HG03342 (cell line): ENCODE data around the gene SIRT3.
A peak's percentile ranks its signal among the peaks of the same experiment; 100 is the strongest.
"Not testable (repeated sequence)": the region's sequence is repeated elsewhere in the genome, so short reads cannot be mapped to it uniquely, and the experiment has no call there.

Experiments
- ATAC-seq: cut with Tn5 transposase; IDR thresholded peaks from one replicate; pipeline ENCODE4 v1.9.1; 2021; ENCODE audit warnings: mild to moderate bottlenecking, moderate library complexity; ENCODE audit not compliant: unreplicated experiment

The SIRT3 gene

GRCh38 chr11:204587-205109 is 31.5 kb downstream of the SIRT3 start:
- no peak for ATAC-seq

DNA sequence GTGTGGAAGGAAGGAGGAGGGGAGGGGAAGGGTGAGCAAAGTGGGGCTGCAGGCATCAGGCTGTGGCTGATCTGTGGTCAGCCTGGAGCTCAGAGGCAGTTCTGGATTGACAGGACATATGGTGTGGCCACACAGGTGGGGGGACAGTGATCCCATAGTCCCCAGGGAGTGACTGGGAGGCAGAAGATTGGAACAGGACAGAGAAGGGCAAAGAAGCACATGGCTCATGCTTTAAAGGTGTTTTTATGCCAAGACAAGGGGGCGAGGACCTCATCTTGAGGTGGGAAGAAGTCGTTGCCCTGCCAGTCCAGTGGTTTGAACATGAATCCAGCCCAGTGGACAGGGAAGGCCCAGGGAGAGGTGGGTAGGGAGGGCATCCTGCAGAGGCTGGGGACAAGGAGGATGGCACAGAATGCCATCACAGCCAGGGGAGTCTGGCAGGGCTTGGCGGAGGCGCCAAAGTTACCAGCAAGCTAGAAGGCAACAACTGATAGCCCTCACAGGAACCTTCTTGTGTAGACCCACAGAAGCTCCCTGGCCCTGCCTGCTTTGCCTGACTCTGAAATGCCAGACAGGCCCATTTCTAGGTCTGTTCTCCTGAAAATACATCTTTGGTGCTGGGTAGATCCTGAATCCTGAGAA is 32.1 kb downstream of the SIRT3 start:
- no peak for ATAC-seq

- no peak for ATAC-seq
Observed at GRCh38 chr11:203056-203944, 32.8 kb downstream of the SIRT3 start.

DNA sequence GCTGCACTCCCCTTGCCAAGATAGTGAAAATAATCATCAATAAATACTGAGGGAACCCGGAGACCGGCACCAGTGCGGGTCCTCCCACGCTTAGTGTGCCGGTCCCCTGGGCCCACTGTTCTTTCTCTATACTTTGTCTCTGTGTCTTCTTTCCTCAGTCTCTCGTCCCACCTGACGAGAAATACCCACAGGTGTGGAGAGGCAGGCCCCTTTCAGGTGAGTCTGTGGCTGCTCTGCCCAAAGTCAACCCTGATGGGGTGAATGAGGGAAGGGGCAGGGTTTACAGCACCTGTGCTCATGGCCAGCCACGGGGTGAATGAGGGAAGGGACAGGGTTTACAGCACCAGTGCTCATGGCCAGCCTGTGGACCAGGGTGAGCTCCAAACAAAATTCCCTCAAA is 33.7 kb downstream of the SIRT3 start:
- ATAC-seq = no peak

DNA sequence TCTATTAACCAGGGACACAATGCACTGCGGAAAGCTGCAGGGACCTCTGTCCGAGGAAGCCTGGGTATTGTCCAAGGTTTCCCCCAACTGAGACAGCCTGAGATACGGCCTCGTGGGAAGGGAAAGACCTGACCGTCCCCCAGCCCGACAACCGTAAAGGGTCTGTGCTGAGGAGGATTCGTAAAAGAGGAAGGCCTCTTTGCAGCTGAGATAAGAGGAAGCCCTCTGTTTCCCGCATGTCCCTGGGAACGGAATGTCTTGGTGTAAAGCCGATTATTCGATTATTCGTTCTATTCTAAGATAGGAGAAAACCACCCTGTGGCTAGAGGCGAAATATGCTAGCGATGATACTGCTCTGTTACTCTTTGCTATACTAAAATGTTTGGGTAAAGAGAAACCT is 34.2 kb downstream of the SIRT3 start:
- ATAC-seq = no peak

DNA sequence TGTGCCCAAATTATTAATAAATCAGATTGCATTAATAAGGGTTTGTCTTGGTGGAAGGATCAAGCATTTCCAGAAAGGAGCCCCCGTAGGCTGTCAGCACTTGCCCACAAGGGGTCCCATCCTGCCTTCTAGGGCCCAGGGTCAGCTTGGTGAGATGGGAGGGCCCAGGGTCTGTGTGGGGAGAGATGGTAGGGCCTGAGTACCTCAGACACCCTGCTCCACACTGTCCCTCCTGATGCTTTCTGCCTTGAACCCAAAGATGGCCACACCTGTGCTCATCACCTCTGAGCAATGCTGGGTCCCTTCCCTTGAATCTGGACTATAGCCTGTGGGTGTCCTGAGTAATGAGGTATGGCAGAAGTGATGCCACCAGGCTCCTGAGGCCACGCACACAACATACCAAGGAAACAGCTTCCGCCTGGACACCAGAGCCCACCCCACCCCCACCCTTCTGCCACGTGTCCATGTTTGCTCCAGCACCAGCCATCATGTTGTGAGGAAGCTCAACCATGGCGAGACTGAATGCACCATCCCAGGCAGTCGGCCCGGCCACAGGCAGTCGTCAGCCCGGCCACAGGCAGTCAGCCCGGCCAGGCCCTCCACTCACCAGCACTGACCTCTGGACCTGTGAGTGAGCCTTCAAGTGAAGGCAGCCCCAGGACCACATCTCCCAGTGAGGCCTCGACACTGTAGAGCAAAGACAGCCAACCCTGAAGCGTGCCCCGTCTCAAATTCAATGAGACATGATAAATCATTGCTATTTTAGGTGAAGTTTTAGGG is 35.7 kb downstream of the SIRT3 start:
- ATAC-seq = no peak

DNA sequence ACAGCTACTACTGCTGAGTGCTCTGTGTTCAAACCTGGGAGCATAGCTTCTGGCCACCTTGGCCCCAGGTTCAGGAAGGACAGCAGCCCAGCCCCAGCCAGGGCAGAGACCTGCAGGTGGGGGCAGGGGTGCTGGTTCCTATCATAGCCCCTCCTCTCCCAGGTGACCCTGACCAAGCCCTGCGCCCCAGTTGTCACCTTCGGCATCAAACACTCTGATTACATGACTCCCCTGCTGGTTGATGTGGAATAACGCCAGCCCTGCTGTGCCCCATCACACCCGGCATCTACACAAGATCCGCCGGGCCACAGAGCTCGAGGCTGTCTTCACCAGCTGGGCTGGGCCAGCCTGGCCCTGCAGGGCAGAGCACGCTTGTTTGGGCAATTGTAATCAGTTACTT is 36.4 kb downstream of the SIRT3 start:
- ATAC-seq = no peak

GRCh38 chr11:199004-199581 is 37.0 kb downstream of the SIRT3 start:
- ATAC-seq = no peak

GRCh38 chr11:198236-198806 is 37.8 kb downstream of the SIRT3 start:
- no peak for ATAC-seq

- ATAC-seq = no peak
Observed at GRCh38 chr11:197741-198235, 38.4 kb downstream of the SIRT3 start.

- ATAC-seq = no peak
Observed at GRCh38 chr11:196786-197731, 39.1 kb downstream of the SIRT3 start.

- ATAC-seq = not testable (repeated sequence)
Observed at GRCh38 chr11:193481-193880, 42.7 kb downstream of the SIRT3 start.

GRCh38 chr11:192674-193128 is 43.4 kb downstream of the SIRT3 start, which contains the start of gene SCGB1C1:
SCGB1C1 (plus strand) TSS chr11:193078; CDS start chr11:193100, 22 bp downstream.
- ATAC-seq = not testable (repeated sequence)

DNA sequence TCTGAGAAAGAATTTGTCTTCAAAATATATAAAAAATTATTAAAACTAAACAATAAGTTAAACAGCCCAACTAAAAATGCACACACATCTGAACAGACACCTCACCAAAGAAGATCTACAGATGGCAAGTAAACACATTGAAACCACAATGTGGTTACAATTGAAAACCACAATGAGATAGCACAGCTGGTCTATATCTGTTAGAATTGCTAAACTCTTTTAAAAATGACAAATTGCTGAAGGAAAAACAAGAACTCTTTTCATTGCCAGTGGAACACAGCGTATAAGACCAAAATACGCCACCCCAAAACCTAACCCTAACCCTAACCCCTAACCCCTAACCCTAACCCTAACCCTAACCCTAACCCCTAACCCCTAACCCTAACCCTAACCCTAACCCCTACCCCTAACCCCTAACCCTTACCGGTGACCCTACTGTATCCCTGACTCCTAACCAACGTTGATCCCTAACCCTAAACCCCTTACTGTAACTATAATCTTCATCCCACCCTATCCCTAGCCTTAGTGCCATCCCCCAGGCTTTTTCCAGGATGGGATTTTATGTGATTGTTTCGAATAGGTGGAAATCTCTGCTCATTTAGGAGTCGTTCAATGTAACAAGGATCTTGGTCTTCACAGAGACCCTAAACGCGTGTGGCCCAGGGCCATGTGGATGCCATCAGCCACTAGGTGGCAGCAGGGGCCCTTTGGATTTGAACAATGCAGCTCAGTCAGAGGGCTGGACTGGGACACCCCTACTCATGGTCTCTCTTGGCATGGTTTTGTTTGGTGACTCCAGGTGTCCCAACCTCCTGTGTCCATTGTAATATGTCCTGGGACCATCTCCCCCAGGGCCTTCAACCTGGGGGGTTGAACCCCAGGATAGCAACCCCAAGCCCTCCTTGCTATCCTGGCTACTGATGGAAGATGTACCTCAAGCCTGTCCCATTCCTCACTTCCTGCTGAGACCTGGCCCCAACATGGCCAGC is 44.4 kb downstream of the SIRT3 start:
- peak; percentile 50 for ATAC-seq

DNA sequence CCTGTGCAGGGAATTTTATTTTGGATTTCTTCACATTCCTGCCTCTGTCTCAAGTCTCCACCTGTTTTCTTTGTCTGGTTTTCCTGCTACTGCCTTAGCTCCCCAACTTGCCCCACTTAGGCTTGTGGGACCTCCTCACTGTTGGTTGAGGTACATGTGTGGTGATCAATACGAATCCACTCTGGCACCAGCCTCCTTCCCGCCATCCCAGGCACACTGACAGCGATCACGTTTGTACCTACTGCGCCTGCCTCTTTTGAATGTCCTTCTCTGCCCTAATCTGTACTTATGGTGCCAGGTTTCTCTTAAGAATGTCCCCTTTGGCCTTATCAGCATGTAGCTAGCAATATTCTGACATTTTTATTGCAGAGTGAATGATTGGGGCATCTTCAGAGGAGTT is 45.6 kb downstream of the SIRT3 start:
- ATAC-seq = not testable (repeated sequence)

GRCh38 chr11:189843-190311 is 46.3 kb downstream of the SIRT3 start:
- ATAC-seq = peak; percentile 66

DNA sequence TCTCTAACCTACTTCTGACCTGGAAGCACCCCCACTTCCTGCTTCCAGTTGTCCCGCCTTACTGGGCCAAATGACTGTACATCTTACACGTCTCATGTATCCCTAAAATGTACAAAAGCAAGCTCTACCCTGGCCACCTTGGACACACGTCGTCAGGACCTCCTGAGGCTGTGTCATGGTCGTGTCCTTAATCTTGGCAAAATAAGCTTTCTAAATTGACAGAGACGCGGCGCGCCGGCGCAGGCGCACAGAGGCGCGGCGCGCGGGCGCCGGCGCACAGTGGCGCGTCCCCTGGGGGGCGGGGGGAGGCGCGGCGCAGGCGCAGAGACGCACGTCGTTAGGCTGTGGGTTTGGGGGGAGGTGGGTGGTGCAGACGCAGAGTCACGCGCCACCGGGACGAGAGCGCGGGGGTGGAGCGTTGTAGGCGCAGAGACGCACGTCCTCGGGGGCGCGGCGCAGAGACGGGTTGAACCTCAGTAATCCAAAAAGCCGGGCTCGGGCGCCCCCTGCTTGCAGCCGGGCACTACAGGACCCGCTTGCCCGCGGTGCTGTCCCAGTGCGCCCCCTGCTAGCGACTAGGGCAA is 46.9 kb downstream of the SIRT3 start:
- peak; percentile 11 for ATAC-seq
